HG03066 (cell line): ENCODE measurements around the gene COL4A2.

Experiments used
- ATAC-seq: cut with Tn5 transposase; IDR thresholded peaks from one replicate; pipeline ENCODE4 v1.9.1; 2021; ENCODE audit warnings: low read depth; ENCODE audit not compliant: unreplicated experiment

Gene COL4A2

GRCh38 chr13:110413016-110413675, 106.1 kb downstream of the COL4A2 start:
- ATAC-seq, result no peak

GRCh38 chr13:110413676-110414040, 106.6 kb downstream of the COL4A2 start:
- ATAC-seq, result no peak

- no peak for ATAC-seq
These were observed 107.2 kb downstream of the COL4A2 start for GRCh38 chr13:110414283-110414682.

GRCh38 chr13:110414931-110415330, 107.8 kb downstream of the COL4A2 start:
- ATAC-seq, result no peak

- no peak for ATAC-seq
These were observed 108.6 kb downstream of the COL4A2 start for GRCh38 chr13:110415669-110416068.

- no peak for ATAC-seq
These were observed 109.3 kb downstream of the COL4A2 start for GRCh38 chr13:110416131-110417025.

- no peak for ATAC-seq
These were observed 111.9 kb downstream of the COL4A2 start for GRCh38 chr13:110418944-110419343.

GRCh38 chr13:110419381-110419791, 112.3 kb downstream of the COL4A2 start:
- no peak for ATAC-seq

GRCh38 chr13:110419946-110420345, 112.9 kb downstream of the COL4A2 start:
- no peak for ATAC-seq

- ATAC-seq, result no peak
These were observed 113.5 kb downstream of the COL4A2 start for GRCh38 chr13:110420626-110421025.

- no peak for ATAC-seq
These were observed 114.0 kb downstream of the COL4A2 start for GRCh38 chr13:110421061-110421460.

- ATAC-seq, result no peak
These were observed 114.8 kb downstream of the COL4A2 start for GRCh38 chr13:110421696-110422385.

GRCh38 chr13:110422913-110423688, 116.0 kb downstream of the COL4A2 start:
- no peak for ATAC-seq

- ATAC-seq, result no peak
These were observed 116.7 kb downstream of the COL4A2 start for GRCh38 chr13:110423689-110424302.

GRCh38 chr13:110424569-110425443, 117.7 kb downstream of the COL4A2 start:
- ATAC-seq, result no peak

GRCh38 chr13:110425444-110425780, 118.3 kb downstream of the COL4A2 start:
- ATAC-seq, result no peak

GRCh38 chr13:110426735-110427134, 119.7 kb downstream of the COL4A2 start:
- ATAC-seq, result no peak

GRCh38 chr13:110428313-110428712, 121.2 kb downstream of the COL4A2 start:
- ATAC-seq, result no peak
